Epithelial cell of esophagus (primary cell): ENCODE results near the gene SKI.

Experiments
- DNase-seq: peaks from one replicate; pipeline ENCODE4 v3.0.0; 2010; ENCODE audit warnings: low read depth
- H3K4me3 ChIP-seq: 2 replicates; pipeline ENCODE4 v1.5.1; 2011; ENCODE audit warnings: mild to moderate bottlenecking, low read length, control low read depth
- CTCF ChIP-seq: IDR thresholded peaks from 2 replicates; pipeline ENCODE4 v1.5.1; 2011; ENCODE audit warnings: low read depth, mild to moderate bottlenecking, low read length, control low read depth, inconsistent platforms; ENCODE audit not compliant: insufficient read depth; ENCODE audit errors: missing control alignments

SKI gene

GRCh38 chr1:2354511-2355372 is 126.6 kb downstream of the SKI start:
- no peak for TF ChIP-seq CTCF
- no peak overlapping the region for H3K4me3 ChIP-seq
- no peak for DNase-seq

- no peak overlapping the region for H3K4me3 ChIP-seq
- no peak for TF ChIP-seq CTCF
- DNase-seq, result no peak
Observed at GRCh38 chr1:2355373-2356261, 127.5 kb downstream of the SKI start.

GRCh38 chr1:2356401-2356800 is 128.3 kb downstream of the SKI start:
- TF ChIP-seq CTCF, result no peak
- DNase-seq, result no peak
- no peak overlapping the region for H3K4me3 ChIP-seq

GRCh38 chr1:2356911-2357845 is 129.1 kb downstream of the SKI start:
- TF ChIP-seq CTCF, result no peak
- no peak for DNase-seq
- no peak overlapping the region for H3K4me3 ChIP-seq

- DNase-seq, result no peak
- no peak overlapping the region for H3K4me3 ChIP-seq
- TF ChIP-seq CTCF, result no peak
Observed at GRCh38 chr1:2358072-2358471, 130.0 kb downstream of the SKI start.
